Mesendoderm (in vitro differentiated cells): Measurements from ENCODE around the gene FAM131C.

Source experiments
- DNase-seq: peaks from one replicate; pipeline ENCODE4 v3.0.0; 2013
- H2AK5ac ChIP-seq: 2 replicates; pipeline ENCODE4 v1.6.1; 2013; ENCODE audit warnings: low read length, inconsistent platforms
- H2BK120ac ChIP-seq: 2 replicates; pipeline ENCODE4 v1.6.1; 2013; ENCODE audit warnings: low read depth, mild to moderate bottlenecking, low read length, moderate library complexity, mixed read lengths
- H2BK15ac ChIP-seq: replicated peaks from 2 replicates; pipeline ENCODE4 v1.6.1; 2013; ENCODE audit warnings: low read depth, mild to moderate bottlenecking, moderate library complexity
- H2BK5ac ChIP-seq: 2 replicates; pipeline ENCODE4 v1.6.1; 2013; ENCODE audit warnings: low read length, inconsistent platforms
- H3K18ac ChIP-seq: 2 replicates; pipeline ENCODE4 v1.6.1; 2013; ENCODE audit warnings: mild to moderate bottlenecking, low read length, mixed read lengths
- H3K23ac ChIP-seq: one replicate; pipeline ENCODE4 v1.6.1; 2013; ENCODE audit warnings: low read length
- H3K27ac ChIP-seq: 2 replicates; pipeline ENCODE4 v1.5.1; 2013; ENCODE audit warnings: low read depth, mild to moderate bottlenecking, inconsistent platforms, low read length, moderate library complexity
- H3K27me3 ChIP-seq: 2 replicates; pipeline ENCODE4 v1.6.1; 2013; ENCODE audit warnings: low read length, control low read depth, mild to moderate bottlenecking, inconsistent platforms; ENCODE audit not compliant: insufficient read depth, poor library complexity
- H3K36me3 ChIP-seq: 2 replicates; pipeline ENCODE4 v1.6.1; 2013; ENCODE audit warnings: low read length, inconsistent platforms; ENCODE audit not compliant: control insufficient read depth, insufficient read depth
- H3K4ac ChIP-seq: one replicate; pipeline ENCODE4 v1.6.1; 2013; ENCODE audit warnings: low read depth, mild to moderate bottlenecking, low read length, moderate library complexity
- H3K4me1 ChIP-seq: 2 replicates; pipeline ENCODE4 v1.6.1; 2013; ENCODE audit warnings: low read depth, low read length, inconsistent platforms; ENCODE audit not compliant: control insufficient read depth
- H3K4me2 ChIP-seq: 2 replicates; pipeline ENCODE4 v1.6.1; 2013; ENCODE audit warnings: low read length
- H3K4me3 ChIP-seq: 2 replicates; pipeline ENCODE4 v1.5.1; 2013; ENCODE audit warnings: mild to moderate bottlenecking, low read length
- H3K56ac ChIP-seq: one replicate; pipeline ENCODE4 v1.6.1; 2013; ENCODE audit warnings: low read length
- H3K79me1 ChIP-seq: 2 replicates; pipeline ENCODE4 v1.6.1; 2013; ENCODE audit warnings: low read length, inconsistent platforms
- H3K79me2 ChIP-seq: 2 replicates; pipeline ENCODE4 v1.6.1; 2013; ENCODE audit warnings: mild to moderate bottlenecking, low read length; ENCODE audit not compliant: control insufficient read depth, insufficient read depth
- H3K9ac ChIP-seq: 2 replicates; pipeline ENCODE4 v1.6.1; 2013; ENCODE audit warnings: low read length, inconsistent platforms
- H4K5ac ChIP-seq: one replicate; pipeline ENCODE4 v1.6.1; 2013; ENCODE audit warnings: low read length
- H4K8ac ChIP-seq: one replicate; pipeline ENCODE4 v1.6.1; 2013; ENCODE audit warnings: low read depth, mild to moderate bottlenecking, control low read depth, low read length, moderate library complexity
- WGBS: extraction: QIAGEN DNeasy Blood & Tissue Kit; methylation state at CpG from one replicate; pipeline ENCODE4 v1.1.7; 2013; ENCODE audit warnings: low lambda C conversion rate, missing lambda C conversion rate; ENCODE audit not compliant: insufficient coverage; ENCODE audit errors: extremely low coverage; 5-methylcytosine and 5-hydroxymethylcytosine counted together

Gene FAM131C

GRCh38 chr1:16048573-16049189, 24.8 kb downstream of the FAM131C start:
- no peaks in the 10 kb centered on the region for H3K79me2 ChIP-seq
- H4K5ac ChIP-seq = no peak overlapping the region
- peak overlapping the region; percentile 22 for H3K9ac ChIP-seq
- no peaks in the 10 kb centered on the region for H3K27me3 ChIP-seq
- H3K23ac ChIP-seq = no peak overlapping the region
- H2BK120ac ChIP-seq = no peak overlapping the region
- H3K4me3 ChIP-seq = peak overlapping the region; percentile 0
- H2AK5ac ChIP-seq = no peak overlapping the region
- no CpG with 5 or more reads among the region's 25 CpGs for WGBS
- no peak overlapping the region for H3K4ac ChIP-seq
- H4K8ac ChIP-seq = no peak overlapping the region
- DNase-seq = peak; percentile 94
- H3K56ac ChIP-seq = peak overlapping the region; percentile 87
- H2BK15ac ChIP-seq = no peak overlapping the region
- peak overlapping the region; percentile 33 for H3K18ac ChIP-seq
- peak overlapping the region; percentile 75 for H3K4me2 ChIP-seq
- no peaks in the 10 kb centered on the region for H3K36me3 ChIP-seq
- no peaks in the 10 kb centered on the region for H3K4me1 ChIP-seq
- no peak overlapping the region for H3K27ac ChIP-seq
- no peaks in the 10 kb centered on the region for H3K79me1 ChIP-seq
- H2BK5ac ChIP-seq = no peak overlapping the region

GRCh38 chr1:16047791-16048475, 25.5 kb downstream of the FAM131C start:
- Histone ChIP-seq H3K4me2 (no peak overlapping the region), H3K18ac (no peak overlapping the region), H4K8ac (no peak overlapping the region), H2BK120ac (no peak overlapping the region), H2BK15ac (no peak overlapping the region), H4K5ac (no peak overlapping the region), H3K27me3 (no peaks in the 10 kb centered on the region), H2AK5ac (no peak overlapping the region), H3K79me1 (no peaks in the 10 kb centered on the region), H3K4me1 (no peaks in the 10 kb centered on the region), H3K27ac (no peak overlapping the region), H3K36me3 (no peaks in the 10 kb centered on the region), H3K9ac (no peak overlapping the region), H3K23ac (no peak overlapping the region), H2BK5ac (no peak overlapping the region), H3K56ac (peak overlapping the region; percentile 34), H3K4ac (no peak overlapping the region), H3K79me2 (no peaks in the 10 kb centered on the region), H3K4me3 (no peak overlapping the region)
- no peak for DNase-seq
- no CpG with 5 or more reads among the region's 19 CpGs for WGBS

- no peak overlapping the region for H3K9ac ChIP-seq
- H3K4me1 ChIP-seq = no peaks in the 10 kb centered on the region
- H2BK5ac ChIP-seq = no peak overlapping the region
- no peak overlapping the region for H3K4me3 ChIP-seq
- H3K27me3 ChIP-seq = no peaks in the 10 kb centered on the region
- H3K27ac ChIP-seq = no peak overlapping the region
- no peak overlapping the region for H3K4ac ChIP-seq
- H3K4me2 ChIP-seq = no peak overlapping the region
- no peak overlapping the region for H3K18ac ChIP-seq
- DNase-seq = no peak
- H3K56ac ChIP-seq = no peak overlapping the region
- no peak overlapping the region for H2AK5ac ChIP-seq
- no peak overlapping the region for H4K8ac ChIP-seq
- no peak overlapping the region for H4K5ac ChIP-seq
- no peaks in the 10 kb centered on the region for H3K79me2 ChIP-seq
- no peak overlapping the region for H2BK120ac ChIP-seq
- no peaks in the 10 kb centered on the region for H3K36me3 ChIP-seq
- no peaks in the 10 kb centered on the region for H3K79me1 ChIP-seq
- no peak overlapping the region for H2BK15ac ChIP-seq
- H3K23ac ChIP-seq = no peak overlapping the region
- no CpG with 5 or more reads among the region's 7 CpGs for WGBS
Observed at GRCh38 chr1:16046842-16047241, 26.6 kb downstream of the FAM131C start.

- Histone ChIP-seq H2BK15ac (no peak overlapping the region), H3K9ac (no peak overlapping the region), H3K23ac (no peak overlapping the region), H3K79me2 (no peaks in the 10 kb centered on the region), H2BK120ac (no peak overlapping the region), H3K18ac (no peak overlapping the region), H3K36me3 (no peaks in the 10 kb centered on the region), H3K27ac (no peak overlapping the region), H3K4me3 (no peak overlapping the region), H3K4ac (no peak overlapping the region), H4K8ac (no peak overlapping the region), H3K4me2 (no peak overlapping the region), H4K5ac (no peak overlapping the region), H3K79me1 (no peaks in the 10 kb centered on the region), H2AK5ac (no peak overlapping the region), H2BK5ac (no peak overlapping the region), H3K56ac (no peak overlapping the region), H3K27me3 (no peaks in the 10 kb centered on the region), H3K4me1 (no peaks in the 10 kb centered on the region)
- no CpG with 5 or more reads among the region's 5 CpGs for WGBS
- DNase-seq = no peak
Observed at GRCh38 chr1:16043950-16044349, 29.5 kb downstream of the FAM131C start.

- WGBS = no CpG with 5 or more reads among the region's 7 CpGs
- Histone ChIP-seq H3K56ac (no peak within 1 kb of the TSS), H3K9ac (no peak within 1 kb of the TSS)
Observed at GRCh38 chr1:16043521-16043920, 29.9 kb downstream of the FAM131C start, which contains the start of gene CLCNKB. CLCNKB (plus strand) TSS chr1:16043782; CDS start chr1:16044493, 711 bp downstream.

More at GRCh38 chr1:16043521-16043920, 29.9 kb downstream of the FAM131C start, which contains the start of gene CLCNKB:
- Histone ChIP-seq H4K5ac (no peak within 1 kb of the TSS), H3K4ac (no peak within 1 kb of the TSS), H3K79me2 (no peaks in the 10 kb centered on the region), H2BK15ac (no peak within 1 kb of the TSS), H3K27me3 (no peaks in the 10 kb centered on the region), H3K18ac (no peak within 1 kb of the TSS), H3K36me3 (no peaks in the 10 kb centered on the region), H3K79me1 (no peaks in the 10 kb centered on the region), H3K4me1 (no peaks in the 10 kb centered on the region), H2AK5ac (no peak within 1 kb of the TSS), H2BK5ac (no peak within 1 kb of the TSS), H3K4me2 (no peak within 1 kb of the TSS), H4K8ac (no peak within 1 kb of the TSS), H3K23ac (no peak within 1 kb of the TSS), H3K4me3 (no peak within 1 kb of the TSS), H3K27ac (no peak within 1 kb of the TSS), H2BK120ac (no peak within 1 kb of the TSS)
- no peak for DNase-seq
